GM21515 (cell line): ENCODE measurements around the gene TMED9.
"Not testable (repeated sequence)": the region's sequence is repeated elsewhere in the genome, so short reads cannot be mapped to it uniquely, and the experiment has no call there.

Experiments
- ATAC-seq: cut with Tn5 transposase; IDR thresholded peaks from one replicate; pipeline ENCODE4 v1.9.1; 2021; ENCODE audit not compliant: unreplicated experiment

Gene TMED9

DNA sequence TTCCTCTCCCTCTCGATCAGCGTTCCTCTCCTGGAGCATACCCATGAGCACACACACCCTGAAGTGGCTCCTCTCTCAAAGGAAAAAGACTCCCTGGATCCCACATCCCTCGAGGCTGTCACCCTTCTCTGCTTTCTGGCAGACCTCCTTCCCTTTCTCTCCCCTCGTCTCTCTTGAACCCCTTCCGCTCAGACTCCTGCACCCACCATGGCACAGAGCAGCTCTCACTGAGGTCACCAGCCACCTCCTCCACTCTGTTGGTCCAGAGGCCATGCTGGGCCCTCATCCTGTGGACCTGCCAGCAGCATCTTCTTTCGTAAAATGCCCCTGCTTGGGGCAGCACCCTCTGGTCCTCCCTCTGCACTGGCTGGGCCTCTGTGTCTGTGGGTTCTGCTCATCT lies 13.7 kb downstream of the TMED9 start:
- no peak for ATAC-seq

DNA sequence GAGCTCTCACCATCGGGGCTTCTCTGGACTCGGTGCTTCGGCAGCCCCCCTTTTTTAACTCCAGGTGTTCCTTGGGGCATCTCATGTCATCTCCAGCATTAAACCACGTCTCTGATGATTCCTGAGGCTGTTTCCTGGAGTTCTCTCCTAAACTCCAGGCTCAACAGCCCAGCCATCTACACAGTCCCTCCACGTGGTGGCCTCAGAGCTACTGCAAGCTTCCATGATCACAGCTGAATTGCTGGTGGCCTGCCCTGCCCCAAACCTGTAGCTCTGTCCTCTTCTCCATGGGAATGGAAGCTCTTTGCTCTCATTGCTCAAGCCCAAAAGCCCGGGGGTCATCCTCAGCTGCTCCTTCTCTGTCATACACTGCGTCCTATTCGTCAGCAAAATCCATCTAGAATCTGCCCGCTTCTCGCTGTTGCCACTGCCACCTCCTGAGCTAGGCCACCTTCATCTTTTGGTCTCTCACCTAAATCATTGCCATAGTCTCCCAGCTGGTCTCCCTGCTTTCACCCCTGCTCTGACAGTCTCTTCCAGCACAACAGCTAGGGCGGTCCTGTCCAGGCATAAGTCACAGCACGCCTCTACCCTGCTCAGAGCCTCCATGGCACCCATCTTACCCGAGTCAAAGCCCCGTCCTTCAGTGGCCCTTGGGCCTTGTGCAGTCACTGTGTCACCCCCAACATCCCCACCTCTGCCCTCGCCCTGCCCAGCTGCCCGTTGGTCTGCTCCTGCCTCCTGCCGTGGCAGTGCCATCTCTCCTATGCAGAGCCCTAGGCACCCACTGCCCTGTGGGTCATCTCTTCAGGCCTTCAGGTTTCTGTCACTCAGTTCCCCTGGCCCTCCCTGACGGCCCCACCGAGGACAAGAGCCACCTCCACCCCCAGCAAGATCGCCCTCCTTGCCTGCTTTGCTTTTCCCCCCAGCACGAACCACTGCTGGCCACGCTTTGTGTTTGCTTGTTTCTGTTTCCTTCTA lies 14.4 kb downstream of the TMED9 start:
- no peak for ATAC-seq

DNA sequence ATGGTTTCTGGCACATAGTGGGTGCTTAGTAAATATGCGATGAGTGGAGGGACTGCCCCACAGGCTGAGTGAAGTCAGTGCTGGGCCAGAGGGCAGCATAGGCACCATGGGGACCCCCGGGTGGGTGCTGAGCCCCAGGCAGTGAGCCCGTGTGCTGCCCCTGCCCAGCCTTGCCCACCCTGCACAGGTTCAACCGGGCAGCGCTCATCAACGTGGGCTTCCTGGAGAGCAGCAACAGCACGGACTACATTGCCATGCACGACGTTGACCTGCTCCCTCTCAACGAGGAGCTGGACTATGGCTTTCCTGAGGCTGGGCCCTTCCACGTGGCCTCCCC lies 15.1 kb downstream of the TMED9 start:
- no peak for ATAC-seq

DNA sequence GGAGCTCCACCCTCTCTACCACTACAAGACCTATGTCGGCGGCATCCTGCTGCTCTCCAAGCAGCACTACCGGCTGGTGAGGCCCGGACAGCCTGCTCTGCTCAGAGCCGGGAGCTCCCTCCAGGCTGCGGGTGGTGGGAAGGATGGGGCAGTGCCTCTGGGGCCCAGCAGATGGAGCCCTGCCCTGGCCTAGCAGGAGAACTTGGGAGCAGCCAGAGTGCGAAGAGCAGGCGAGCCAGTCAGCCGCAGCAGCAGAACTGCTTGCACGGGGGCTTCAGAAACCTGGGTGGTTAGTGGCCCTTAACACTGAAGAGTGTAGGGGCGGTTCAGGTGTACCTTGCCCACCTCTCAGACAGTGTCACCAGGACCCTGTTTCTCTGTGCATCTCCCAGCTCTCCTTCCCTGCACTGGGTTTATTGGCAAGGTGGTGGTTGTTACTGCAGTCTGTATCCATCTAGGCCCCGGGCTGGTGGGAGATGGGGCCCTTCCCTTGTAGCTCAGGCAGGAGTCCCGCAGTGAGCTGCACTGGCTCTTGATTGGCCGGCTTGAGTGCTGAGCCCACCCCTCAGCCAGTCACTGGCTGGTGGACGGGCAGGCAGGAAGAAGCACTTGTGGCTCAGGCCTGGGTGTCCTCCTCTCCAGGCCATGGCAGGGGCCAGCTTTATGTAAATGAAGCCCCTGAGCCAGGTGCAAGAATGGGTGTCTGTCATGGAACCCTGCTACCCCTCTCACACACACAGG lies 15.6 kb downstream of the TMED9 start:
- ATAC-seq = no peak

DNA sequence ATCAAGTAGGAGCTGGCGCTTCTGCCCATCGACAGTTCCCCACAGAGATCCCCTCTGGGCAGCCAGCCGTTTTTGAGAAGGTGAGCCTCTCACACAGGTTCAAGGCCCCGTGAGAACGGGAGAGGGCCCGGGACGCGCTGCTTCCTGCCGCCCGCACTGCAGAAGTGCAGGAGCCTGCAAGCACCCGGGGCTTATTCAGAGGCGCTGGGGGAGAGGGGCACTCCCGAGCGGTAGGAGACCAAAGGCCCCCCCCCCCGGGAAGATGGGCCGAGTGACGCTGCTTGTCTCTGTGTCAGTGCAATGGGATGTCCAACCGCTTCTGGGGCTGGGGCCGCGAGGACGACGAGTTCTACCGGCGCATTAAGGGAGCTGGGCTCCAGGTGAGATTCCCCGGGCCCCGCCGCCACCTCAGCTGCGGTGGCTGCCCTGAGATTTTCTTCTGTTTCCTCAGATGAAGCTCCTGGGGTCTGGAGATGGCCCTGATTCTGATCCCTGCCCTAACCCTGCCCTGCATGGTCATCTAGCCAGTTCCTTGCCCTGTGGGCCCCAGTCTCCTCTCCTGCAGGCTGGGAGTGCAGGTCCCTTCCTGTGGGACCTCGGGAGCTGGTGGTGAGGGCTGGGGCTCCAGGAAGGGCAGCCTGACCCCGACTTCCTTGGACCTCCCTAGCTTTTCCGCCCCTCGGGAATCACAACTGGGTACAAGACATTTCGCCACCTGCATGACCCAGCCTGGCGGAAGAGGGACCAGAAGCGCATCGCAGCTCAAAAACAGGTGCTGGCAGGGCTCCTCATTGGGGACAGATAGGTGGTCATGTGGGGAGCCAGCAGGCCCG lies 16.5 kb downstream of the TMED9 start:
- ATAC-seq = no peak

DNA sequence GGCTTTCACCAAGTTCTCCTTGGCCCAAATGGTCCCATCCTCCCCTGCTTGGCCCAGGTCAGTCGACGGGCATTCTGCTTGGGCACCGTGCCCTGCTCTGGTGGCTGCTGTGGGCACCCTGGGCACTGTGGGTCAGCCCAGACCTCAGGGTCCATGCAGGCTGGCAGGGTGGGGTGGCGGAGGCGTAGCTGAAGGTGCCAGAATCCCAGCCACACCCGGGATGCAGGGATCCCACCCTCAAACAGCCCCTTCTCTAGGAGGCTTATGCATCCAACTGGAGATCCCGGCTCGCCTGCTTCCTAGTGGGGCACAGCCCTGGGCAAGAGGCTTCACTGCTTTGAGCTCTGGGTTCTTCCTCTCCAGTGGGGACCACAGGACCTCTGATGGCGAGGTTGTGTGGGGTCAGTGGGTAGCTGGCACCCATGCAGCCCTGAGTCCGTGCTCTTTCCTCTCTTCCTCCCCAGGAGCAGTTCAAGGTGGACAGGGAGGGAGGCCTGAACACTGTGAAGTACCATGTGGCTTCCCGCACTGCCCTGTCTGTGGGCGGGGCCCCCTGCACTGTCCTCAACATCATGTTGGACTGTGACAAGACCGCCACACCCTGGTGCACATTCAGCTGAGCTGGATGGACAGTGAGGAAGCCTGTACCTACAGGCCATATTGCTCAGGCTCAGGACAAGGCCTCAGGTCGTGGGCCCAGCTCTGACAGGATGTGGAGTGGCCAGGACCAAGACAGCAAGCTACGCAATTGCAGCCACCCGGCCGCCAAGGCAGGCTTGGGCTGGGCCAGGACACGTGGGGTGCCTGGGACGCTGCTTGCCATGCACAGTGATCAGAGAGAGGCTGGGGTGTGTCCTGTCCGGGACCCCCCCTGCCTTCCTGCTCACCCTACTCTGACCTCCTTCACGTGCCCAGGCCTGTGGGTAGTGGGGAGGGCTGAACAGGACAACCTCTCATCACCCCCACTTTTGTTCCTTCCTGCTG lies 17.4 kb downstream of the TMED9 start:
- ATAC-seq = no peak

DNA sequence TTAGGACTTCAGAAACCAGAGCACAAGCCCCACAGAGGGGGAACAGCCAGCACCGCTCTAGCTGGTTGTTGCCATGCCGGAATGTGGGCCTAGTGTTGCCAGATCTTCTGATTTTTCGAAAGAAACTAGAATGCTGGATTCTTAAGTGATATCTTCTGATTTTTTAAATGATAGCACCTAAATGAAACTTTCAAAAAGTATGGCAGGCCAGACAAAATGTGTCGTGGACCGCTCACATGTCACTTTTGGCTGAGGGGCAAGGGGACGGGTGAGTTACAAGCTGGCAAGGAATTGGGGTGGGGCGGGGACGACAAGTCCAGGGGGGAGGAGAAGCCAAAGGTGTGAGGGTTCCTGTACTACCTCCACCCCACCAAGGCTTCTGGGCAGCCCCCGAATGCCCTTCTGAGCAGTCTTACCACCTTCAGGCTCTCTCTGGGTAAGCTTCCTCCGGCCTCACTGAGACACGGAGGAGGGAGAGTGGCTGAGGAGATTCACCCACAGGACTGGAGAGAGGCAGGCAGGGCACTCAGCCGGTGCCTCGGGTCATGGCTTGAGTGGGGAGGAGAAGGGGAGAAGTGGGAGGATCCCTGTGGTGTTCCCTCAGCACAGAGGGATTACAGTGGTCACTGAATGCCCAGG lies 18.2 kb downstream of the TMED9 start:
- ATAC-seq = no peak

DNA sequence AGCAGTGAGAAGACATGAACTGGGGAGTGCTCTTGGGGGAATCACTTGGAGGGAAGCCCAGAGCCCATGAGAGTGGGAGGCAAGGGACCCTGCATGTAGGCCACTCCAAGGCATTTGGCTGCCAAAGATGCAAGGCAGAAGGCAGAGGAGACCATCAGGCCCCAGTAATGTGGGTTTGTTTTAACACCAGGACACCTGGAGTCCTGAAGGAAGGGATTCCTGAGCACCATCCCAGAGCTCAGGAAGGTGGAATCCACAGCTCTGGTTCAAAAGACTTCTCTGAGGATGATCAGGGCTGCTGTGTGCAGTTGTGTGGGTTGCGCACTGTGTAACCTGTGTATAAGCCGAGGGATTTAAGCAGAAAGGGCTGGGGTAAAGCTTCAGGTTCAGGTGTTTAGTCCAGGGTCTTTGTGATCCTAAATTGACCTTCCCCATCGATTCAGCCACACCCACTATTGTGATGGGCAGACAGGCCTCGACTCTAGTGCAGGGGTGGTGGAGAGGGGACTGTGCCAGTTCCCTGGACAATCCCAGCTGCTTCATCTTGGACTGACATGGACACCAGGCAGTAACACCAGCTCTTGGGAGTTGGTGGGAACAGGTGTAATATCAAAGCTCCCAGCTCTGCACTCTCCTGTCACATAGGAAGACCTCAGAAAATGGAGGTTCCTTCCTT lies 18.9 kb downstream of the TMED9 start:
- ATAC-seq = no peak

DNA sequence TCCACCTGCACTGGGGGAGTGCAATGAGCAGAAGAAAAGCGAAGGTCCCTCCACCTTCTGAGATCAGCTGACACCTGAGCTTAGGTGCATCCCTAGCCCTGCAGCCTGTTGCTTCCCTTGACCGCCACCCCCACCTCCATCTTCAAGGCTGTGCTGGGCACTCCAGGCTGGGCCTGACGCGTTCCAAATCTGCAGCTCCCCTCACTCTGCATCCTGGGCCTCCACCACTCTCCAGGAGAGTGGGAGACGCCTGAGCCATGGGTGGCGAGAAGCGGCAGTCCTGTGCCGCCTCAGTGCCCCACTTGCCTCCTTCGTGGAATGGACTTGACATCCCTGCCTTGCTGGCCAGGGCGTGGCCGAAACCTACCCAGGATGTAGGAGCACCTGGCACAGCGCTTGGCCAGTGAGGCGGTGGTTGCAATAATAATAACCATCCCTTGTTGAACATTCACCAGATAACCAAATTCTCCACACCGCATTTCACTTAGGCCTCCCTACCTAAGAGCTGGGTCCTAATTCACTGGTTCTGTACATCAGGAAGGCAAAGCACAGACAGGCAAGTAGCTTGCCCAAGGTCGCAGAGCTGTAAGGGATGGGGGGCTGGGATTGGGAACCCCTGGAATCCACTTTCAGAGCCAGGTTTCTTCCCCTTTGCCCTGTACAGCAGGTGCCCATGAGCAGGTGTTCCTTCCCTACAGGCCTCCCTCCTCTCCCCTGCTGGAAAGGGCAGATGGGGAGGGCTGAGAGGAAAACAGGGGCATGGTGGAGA lies 19.6 kb downstream of the TMED9 start:
- ATAC-seq = no peak

DNA sequence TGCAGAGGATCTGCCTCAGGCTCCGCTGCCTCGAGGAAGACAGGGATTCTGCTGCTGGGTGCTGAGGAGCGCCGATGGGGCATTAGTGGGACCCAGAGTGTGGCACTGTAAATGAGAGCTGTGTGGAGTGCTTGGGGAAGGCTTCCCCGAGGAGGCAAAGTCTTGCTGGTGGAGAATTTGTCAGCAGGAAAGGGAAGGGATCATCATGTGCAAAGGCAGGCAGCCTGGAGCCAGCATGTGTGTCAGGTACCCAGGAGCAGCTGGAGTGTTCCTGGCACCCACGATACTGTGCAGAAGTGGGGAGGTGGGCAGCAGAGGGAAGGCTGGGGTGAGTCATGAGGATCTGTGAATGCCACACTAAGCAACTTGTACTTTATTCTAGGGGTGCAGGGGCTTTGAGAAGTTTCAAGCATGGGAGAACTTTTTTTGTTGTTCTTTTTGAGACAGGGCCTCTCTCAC lies 20.2 kb downstream of the TMED9 start:
- no peak for ATAC-seq

DNA sequence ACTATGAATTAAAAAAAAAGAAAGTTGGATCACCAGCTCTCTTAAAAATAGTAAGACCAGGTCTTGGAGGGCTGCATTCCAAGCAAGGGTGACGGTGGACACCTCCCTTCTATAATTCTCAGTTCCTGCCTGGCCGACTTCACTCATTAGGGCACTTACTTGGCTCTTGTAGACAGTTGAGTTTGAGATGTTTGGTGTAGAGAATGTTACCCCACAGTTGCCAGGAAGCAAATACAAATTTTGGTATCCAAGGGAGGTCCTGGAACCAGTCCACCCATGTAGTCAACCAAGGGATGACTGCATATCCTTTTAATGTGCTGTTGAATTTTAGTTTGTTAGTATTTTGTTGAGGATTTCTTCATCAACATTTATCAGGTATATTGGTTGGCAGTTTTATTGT lies 28.6 kb downstream of the TMED9 start:
- no peak for ATAC-seq

DNA sequence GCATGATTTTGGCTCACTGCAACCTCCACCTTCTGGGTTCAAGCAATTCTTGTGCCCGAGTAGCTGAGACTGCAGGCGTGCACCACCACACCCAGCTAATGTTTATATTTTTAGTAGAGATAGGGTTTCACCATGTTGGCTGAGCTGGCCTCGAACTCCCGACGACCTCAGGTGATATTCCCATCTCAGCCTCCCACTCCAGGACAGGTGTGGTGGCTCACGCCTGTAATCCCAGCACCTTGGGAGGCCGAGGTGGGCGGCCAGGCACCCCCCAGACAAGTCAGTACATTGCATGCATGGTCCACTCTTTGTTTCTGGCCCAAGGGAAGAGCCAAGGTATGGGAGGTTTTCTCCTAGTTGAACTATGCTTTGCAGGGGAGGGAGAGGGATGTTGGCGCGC lies 32.2 kb downstream of the TMED9 start:
- not testable (repeated sequence) for ATAC-seq

DNA sequence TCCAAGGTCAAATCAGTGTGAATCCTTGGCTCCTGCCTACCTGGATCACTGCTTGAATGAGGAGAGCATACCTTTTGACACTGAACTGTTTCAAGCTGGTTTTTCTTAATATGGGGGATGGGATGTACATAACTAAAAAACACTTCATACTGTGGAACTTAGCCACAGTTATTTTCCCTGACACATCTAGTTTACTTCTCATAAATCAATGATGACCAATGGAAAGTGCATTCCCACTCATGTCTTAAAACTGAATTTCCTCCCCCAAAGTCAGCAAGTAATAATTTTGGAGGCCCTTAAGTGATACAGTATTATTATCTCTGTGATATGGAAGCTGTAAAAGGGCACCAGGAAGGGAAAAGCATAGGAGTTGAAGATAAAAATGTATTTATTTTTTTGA lies 38.2 kb downstream of the TMED9 start:
- ATAC-seq = not testable (repeated sequence)

DNA sequence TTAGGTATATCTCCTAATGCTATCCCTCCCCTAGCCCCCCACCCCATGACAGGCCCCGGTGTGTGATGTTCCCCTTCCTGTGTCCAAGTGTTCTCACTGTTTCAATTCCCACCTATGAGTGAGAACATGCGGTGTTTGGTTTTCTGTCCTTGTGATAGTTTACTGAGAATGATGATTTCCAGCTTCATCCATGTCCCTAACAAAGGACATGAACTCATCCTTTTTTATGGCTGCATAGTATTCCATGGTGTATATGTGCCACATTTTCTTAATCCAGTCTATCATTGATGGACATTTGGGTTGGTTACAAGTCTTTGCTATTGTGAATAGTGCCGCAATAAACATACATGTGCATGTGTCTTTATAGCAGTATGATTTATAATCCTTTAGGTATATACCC lies 42.9 kb downstream of the TMED9 start:
- ATAC-seq = not testable (repeated sequence)

DNA sequence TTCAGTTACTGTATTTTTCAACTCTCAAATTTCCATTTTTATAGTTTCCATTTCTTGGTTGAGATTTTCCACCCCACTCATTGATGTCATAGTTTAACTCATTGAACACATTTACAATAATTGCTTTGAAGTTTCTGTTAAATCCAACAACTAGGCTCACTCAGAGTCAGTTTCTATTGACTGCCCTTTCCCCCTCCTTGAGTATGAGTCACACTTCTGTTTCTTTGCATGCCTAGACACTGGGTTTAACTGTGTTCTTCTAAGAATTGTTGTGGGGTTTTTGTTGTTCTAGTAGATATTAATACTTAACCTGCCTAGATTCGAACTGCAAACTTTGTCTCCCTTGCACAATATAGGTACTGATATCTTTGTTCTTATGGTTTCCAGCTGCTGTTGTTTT lies 53.5 kb downstream of the TMED9 start:
- ATAC-seq = not testable (repeated sequence)
